Activated CD4-positive, alpha-beta T cell treated with anti-CD3 and anti-CD28 coated beads, Interleukin-2, amount 10 ng/mL, durations not matched to agents 24 days and 14 days (primary cell): ENCODE results near the gene CAD. TPM values are rescaled to one million over a fixed set of nuclear protein-coding genes. Genes with fewer than 3 reads are reported as not detected.

ENCODE experiments used
- DNase-seq: peaks from one replicate; pipeline ENCODE4 v3.0.0; 2022
- H3K27ac Mint-ChIP-seq: one replicate; pipeline ENCODE4 v1.8.0; 2022; ENCODE audit warnings: mild to moderate bottlenecking, mixed read lengths
- H3K27me3 Mint-ChIP-seq: one replicate; pipeline ENCODE4 v1.8.0; 2022; ENCODE audit warnings: mixed read lengths
- H3K36me3 Mint-ChIP-seq: one replicate; pipeline ENCODE4 v1.8.0; 2022; ENCODE audit warnings: low read depth, mild to moderate bottlenecking, mixed read lengths
- H3K4me1 Mint-ChIP-seq: one replicate; pipeline ENCODE4 v1.8.0; 2021; ENCODE audit warnings: mixed read lengths
- H3K4me3 Mint-ChIP-seq: one replicate; pipeline ENCODE4 v1.8.0; 2022; ENCODE audit warnings: mild to moderate bottlenecking, moderate library complexity, mixed read lengths
- H3K9me3 Mint-ChIP-seq: one replicate; pipeline ENCODE4 v1.8.0; 2021; ENCODE audit warnings: mixed read lengths
- intact Hi-C: fragments of 100-400 bp; cut with micrococcal nuclease; formaldehyde crosslinking; loops from one replicate; pipeline ENCODE4 v1.15.1; 2023
- total RNA-seq: library from RNA; stranded (reverse); gene quantifications from 2 replicates; pipeline ENCODE4 v1.2.3, GENCODE V29; 2022

CAD gene
- total RNA-seq, 1 donor from 2014 or later: 159 TPM

DNA sequence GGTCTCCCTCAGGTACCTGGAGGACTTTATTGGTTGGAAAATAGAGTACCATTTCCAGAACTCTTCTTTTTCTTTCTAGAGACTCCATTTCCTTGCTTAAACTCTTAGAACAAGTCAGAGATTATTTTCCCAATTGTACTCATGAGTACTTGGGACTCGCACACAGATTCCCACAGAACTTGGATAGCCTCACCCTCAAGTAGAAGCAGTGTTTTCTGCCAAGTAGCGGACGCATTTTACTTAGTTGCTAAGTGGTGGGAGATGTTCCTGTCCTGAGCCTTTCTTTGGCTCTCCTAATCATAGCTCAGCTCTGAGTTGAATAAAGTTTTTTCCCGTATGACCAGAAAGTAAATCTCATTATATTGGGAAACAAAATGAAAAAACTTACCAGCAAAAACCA is 28.5 kb downstream of the CAD start:
- DNase-seq: no peak
- Mint-ChIP-seq H3K4me3 (no peak overlapping the region), H3K9me3 (no peaks in the 10 kb centered on the region), H3K36me3 (peaks cover 34% of the 10 kb centered on the region), H3K27ac (no peak overlapping the region), H3K4me1 (peaks cover 5% of the 10 kb centered on the region), H3K27me3 (peaks cover 2% of the 10 kb centered on the region)
- intact Hi-C loops: no loop called here

DNA sequence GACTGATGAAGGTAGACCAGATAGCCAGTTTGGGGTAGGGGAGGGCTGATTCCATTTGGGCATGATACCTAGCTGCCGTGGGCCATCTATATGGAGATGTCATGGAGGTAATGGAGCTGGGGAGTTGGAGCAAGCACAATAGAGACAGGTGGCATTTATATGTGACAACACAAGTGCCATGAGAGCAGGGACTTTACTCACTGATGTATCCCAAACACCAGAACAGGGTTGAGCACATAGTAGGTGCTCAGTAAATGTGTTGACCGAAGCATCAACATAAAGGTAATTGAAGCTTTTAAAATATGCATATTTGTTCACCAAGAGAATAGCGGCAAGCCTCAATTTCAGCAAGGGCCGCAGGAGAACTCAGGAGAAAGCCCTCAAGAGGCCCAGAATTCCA is 30.7 kb downstream of the CAD start:
- Mint-ChIP-seq H3K36me3 (peaks cover 16% of the 10 kb centered on the region), H3K4me1 (no peaks in the 10 kb centered on the region), H3K27ac (no peak overlapping the region), H3K27me3 (peaks cover 2% of the 10 kb centered on the region), H3K4me3 (no peak overlapping the region), H3K9me3 (no peaks in the 10 kb centered on the region)
- intact Hi-C loops: no loop called here
- no peak for DNase-seq

DNA sequence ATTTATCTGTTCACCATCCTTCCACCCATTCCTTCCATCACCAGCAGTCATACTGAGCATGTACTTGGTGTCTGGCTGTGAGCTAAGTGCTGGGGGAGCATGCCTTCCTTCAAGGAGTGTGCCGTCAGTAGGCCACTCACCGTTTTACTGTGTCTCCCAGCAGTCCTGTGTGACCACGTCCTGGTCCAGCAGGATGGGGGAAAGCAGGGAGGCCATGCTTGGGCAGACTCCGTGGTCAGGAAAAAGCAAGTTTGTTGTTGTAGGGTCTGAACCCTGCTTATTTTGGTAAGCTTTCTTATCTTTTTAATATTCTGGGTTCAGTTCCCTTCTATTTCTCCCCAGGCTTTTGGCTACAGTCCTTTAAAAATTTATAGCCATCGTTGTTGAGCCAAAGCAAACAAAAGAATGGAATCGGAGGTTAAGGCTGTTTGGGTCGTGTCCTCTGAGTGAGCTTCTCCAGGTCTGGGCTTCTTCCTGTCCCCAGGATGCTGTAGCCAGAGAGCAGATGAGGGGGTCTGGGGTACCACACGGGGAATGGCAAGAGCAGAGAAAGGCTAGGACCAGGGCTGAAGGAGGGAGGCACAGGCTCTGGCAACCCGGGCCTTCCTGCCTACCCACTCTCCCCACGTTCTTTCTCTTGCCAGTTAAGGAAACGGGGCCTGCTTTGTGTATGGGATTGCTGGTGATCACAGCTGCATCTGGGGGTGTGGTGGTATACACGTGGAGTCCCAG is 32.2 kb downstream of the CAD start:
- no peaks in the 10 kb centered on the region for H3K9me3 Mint-ChIP-seq
- no peak overlapping the region for H3K4me3 Mint-ChIP-seq
- DNase-seq: no peak
- H3K4me1 Mint-ChIP-seq: no peaks in the 10 kb centered on the region
- intact Hi-C loops: no loop called here
- peaks cover 4% of the 10 kb centered on the region for H3K27me3 Mint-ChIP-seq
- H3K27ac Mint-ChIP-seq: no peak overlapping the region
- peaks cover 3% of the 10 kb centered on the region for H3K36me3 Mint-ChIP-seq

DNA sequence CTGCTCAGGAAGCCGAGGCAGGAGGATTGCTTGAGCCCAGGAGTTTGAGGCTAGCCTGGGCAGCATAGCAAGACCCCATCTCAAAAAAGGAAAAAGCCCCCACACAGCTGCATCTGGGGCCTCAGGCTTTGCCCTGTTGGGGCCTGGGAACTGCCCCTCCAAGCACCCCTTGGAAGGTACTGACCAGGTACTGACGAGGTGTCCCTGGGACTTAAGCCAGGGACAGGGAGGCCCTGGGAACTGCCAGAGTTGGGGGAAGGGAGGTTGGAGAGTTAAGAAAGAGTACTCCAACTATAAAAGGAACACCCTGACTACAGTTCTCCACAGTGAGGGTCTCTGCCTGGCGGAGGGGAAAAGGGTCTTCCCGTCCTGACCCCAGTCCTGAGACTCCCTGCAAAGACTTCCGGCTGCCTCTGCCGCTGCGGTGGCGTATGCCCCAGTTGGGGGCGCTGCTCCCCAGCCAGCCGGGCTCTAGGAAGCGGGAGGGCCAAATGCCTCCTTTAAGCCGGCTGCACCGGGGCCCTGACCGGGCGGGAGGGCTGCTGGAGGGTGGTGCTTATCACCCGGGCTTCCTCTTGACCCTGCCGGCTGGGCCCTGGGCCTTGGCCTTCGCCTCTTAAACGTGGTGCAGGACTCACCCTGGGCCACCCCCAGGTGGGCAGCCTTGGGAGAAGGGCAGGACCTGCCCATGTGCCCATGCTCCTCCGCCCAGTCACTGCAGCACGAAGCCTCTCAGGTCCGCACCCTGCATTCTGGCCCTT is 32.9 kb downstream of the CAD start:
- peaks cover 2% of the 10 kb centered on the region for H3K36me3 Mint-ChIP-seq
- H3K9me3 Mint-ChIP-seq: no peaks in the 10 kb centered on the region
- no peak overlapping the region for H3K27ac Mint-ChIP-seq
- no peak overlapping the region for H3K4me3 Mint-ChIP-seq
- intact Hi-C loops: loop anchor here (1.0 kb wide), 2 partner anchors 30 to 53 kb away; no protein-coding TSS in a partner anchor
- DNase-seq: peak; percentile 89
- H3K4me1 Mint-ChIP-seq: no peaks in the 10 kb centered on the region
- peaks cover 11% of the 10 kb centered on the region for H3K27me3 Mint-ChIP-seq

DNA sequence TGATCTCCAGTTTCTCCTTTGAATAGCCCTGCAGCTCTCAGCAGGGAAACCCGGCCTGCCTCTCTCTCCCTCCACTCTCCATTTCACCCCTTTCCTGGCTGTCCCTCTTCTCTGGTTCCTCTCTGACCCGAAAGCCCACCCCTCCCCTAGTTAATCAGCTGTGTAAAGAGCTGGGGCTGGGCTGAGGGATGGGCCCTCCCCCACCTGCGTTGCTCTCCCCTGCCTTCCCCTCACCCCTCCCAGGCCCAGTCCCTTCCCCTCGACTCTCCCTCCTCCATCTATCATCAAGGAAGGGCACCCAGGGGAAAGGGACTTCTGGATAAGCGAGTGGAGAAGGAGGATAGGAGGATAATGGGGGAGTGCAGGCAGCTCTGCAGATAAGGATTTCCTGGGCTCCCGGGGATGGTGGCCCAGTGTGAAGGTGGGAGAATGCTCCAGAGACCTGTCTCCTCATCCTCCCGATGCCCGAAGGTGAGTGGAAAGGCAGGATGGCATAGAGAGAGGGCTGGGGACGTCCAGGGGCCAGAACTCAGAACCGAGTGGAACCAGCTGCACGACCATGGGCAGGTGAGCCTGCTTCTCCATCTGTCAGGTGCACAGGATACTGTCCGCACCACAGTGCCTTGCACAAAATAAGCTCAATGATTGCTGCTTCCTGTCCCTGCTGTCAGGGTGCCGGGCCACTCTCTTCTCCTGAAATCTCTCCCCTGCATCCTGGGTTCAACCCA is 33.6 kb downstream of the CAD start:
- H3K27me3 Mint-ChIP-seq: peaks cover 17% of the 10 kb centered on the region
- DNase-seq: no peak
- H3K9me3 Mint-ChIP-seq: no peaks in the 10 kb centered on the region
- intact Hi-C loops: loop anchor here (1.0 kb wide), 2 partner anchors 29 to 52 kb away; no protein-coding TSS in a partner anchor
- no peaks in the 10 kb centered on the region for H3K4me1 Mint-ChIP-seq
- H3K4me3 Mint-ChIP-seq: no peak overlapping the region
- no peaks in the 10 kb centered on the region for H3K36me3 Mint-ChIP-seq
- no peak overlapping the region for H3K27ac Mint-ChIP-seq

DNA sequence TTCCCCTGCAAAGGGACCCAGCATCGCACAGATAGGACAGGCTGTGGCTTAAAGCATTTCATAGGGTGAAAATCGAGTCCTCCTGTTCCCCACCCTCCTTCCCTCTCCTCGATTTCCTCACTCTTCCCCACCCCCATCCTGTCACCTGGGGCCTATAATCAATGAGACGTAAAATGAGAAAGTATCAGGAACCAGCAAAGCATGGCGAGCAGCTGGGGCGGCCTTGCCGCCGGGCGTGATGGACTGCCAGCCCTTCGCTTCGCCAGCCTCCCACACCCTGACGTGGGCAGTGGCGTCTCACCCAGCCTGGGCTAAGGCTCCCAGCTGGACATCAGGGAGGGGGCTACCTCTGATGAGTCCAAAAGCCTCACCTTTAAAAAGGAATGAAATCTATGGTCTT is 34.6 kb downstream of the CAD start:
- Mint-ChIP-seq H3K36me3 (no peaks in the 10 kb centered on the region), H3K27me3 (peaks cover 25% of the 10 kb centered on the region), H3K4me3 (no peak overlapping the region), H3K27ac (no peak overlapping the region), H3K4me1 (no peaks in the 10 kb centered on the region), H3K9me3 (no peaks in the 10 kb centered on the region)
- intact Hi-C loops: no loop called here
- DNase-seq: no peak

DNA sequence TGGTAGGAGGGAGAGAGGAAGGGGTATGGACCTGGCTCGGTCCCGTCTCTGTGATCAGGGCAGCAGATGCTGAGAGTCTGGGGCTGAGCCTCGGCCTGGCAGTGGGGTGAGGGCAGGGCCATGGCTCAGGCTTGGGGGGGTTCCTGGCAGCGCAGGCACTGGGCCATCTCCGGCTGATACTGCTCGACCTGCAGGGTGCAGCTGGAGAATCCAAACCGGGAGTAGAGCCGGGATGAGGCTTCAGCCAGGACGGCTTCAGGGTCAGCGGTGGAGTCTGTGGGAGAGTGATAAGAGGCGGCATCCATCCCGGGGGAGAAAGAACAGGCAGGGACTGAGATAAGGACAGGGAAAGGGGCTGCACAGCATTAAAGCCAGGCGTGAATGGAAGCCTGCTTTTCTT is 38.0 kb downstream of the CAD start:
- Mint-ChIP-seq H3K36me3 (no peaks in the 10 kb centered on the region), H3K4me3 (no peak overlapping the region), H3K9me3 (no peaks in the 10 kb centered on the region), H3K27ac (no peak overlapping the region), H3K4me1 (no peaks in the 10 kb centered on the region), H3K27me3 (peaks cover 46% of the 10 kb centered on the region)
- DNase-seq: no peak
- intact Hi-C loops: no loop called here

DNA sequence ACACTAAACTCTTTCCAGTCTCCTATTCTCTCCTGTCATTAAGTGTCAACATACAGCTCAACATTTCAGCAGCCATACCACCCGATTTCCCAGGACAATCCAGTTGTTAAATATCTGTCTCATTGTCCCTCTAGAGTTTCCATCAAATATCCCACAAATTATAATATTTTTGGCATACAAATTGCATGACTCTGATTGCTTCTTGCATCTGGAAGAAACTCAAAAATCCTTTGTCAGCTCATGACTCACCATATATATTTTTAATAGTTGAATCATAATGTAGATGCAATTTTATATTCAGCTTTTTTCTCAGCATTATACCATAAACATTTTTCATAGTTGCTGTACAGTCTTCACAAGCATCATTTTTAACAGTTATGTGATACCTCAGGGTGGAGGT is 38.5 kb downstream of the CAD start:
- H3K36me3 Mint-ChIP-seq: no peaks in the 10 kb centered on the region
- no peaks in the 10 kb centered on the region for H3K4me1 Mint-ChIP-seq
- H3K9me3 Mint-ChIP-seq: no peaks in the 10 kb centered on the region
- no peak overlapping the region for H3K27ac Mint-ChIP-seq
- no peak for DNase-seq
- intact Hi-C loops: no loop called here
- H3K27me3 Mint-ChIP-seq: peaks cover 51% of the 10 kb centered on the region
- H3K4me3 Mint-ChIP-seq: no peak overlapping the region

DNA sequence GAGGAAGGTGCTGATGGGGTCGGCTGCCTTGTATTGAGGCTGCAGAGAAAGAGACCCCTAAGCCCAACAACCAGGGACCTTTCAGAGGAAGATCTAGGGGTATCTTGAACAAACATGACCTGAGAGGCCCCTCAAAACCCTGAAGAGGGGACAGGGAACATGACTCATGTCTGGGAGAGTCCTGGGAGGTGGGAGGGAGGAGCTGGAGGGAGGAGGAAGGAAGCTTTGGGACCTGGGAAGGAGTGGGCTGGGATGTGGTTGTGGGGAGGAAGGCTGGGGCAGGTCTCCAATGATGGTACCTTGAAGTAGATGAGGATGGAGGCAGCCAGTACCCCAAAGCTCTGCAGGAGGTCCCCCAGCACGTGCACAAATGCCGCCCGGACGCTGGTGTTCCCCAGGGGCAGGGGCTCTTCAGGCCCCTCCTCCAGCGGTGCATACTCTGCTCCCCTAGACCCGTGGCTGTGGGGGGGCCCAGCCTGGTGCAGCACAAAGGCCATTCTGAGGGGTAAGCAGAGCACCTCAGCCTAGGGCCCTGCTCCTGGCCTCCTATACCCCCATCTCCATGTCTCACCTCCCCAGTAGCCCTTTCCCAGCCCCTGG is 39.8 kb downstream of the CAD start:
- H3K4me1 Mint-ChIP-seq: peaks cover 8% of the 10 kb centered on the region
- no peak for DNase-seq
- H3K27me3 Mint-ChIP-seq: peaks cover 63% of the 10 kb centered on the region
- no peaks in the 10 kb centered on the region for H3K9me3 Mint-ChIP-seq
- H3K36me3 Mint-ChIP-seq: no peaks in the 10 kb centered on the region
- intact Hi-C loops: no loop called here
- H3K27ac Mint-ChIP-seq: no peak overlapping the region
- no peak overlapping the region for H3K4me3 Mint-ChIP-seq

DNA sequence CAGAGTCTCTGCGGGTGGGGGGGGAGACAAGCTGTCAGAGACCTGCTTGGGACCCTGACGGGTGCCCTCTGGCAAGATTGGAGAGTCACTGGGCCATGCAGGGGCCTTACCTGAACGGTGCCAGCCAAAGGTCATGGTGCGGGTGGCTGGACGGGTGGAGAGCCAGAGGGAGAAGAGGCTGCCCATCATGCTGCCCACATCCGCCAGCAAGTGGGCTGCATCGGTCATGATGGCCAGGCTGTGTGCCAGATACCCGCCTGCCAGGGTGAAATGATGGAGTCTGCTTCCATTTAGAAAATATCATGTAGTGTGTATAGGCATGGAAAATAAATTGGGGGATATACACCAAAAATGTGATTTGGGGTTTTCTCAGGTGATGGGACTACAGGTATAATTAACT is 40.9 kb downstream of the CAD start:
- no peak overlapping the region for H3K4me3 Mint-ChIP-seq
- H3K27ac Mint-ChIP-seq: no peak overlapping the region
- intact Hi-C loops: no loop called here
- H3K27me3 Mint-ChIP-seq: peaks cover 65% of the 10 kb centered on the region
- no peaks in the 10 kb centered on the region for H3K9me3 Mint-ChIP-seq
- DNase-seq: no peak
- H3K4me1 Mint-ChIP-seq: peaks cover 8% of the 10 kb centered on the region
- no peaks in the 10 kb centered on the region for H3K36me3 Mint-ChIP-seq

DNA sequence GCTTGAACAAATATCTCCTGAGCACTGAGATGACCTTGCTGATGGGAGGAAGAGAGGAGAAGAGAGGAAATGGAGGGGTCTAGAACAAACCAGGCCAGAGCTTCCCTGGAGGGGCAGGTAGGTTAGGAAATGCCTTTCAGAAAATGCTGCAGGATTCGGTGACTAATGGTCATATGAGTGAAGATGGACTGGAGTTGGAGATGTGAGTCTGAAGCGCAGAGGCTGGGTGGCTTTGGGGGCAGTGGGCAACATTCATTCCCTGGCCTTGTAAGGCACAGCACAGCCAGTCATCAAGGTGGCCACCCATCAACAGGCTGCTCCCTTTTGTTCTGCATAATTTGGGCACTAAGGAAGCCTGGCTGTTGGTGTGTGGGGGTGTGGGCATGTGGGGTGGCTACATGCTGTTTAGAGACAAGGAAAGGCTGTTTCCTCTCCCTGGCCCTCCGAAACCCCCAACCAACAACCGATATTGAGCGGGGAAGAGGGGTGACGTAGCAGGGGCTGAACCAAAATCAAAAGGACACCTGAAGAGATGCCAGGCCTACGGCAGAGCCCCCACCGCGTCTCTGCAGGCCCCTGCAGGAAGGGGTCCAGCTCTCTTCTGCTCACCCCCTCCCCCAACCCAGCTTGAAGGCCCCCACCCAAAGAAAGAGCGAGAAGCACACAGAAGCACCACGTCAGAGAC is 44.2 kb downstream of the CAD start:
- H3K9me3 Mint-ChIP-seq: no peaks in the 10 kb centered on the region
- DNase-seq: no peak

DNA sequence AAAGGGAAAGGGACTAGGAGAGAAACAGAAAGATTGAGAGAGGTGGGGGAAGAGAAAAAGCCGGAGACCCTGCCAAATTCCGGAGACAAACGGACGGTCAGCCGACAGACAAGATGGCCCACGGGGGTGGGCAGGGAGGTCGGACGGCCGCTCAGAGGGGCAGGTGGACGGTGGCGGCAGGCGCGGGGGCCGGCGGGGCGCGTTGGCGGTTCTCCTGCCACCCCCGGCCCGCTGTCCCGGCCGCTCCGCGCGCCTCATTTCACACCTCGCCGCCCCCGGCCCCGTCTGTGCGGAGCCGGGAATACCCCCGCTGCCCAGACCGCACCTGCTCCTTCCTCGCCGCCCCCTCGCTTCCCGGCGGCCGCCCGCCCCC is 44.7 kb downstream of the CAD start:
- H3K36me3 Mint-ChIP-seq: no peaks in the 10 kb centered on the region
- DNase-seq: no peak
- H3K9me3 Mint-ChIP-seq: no peaks in the 10 kb centered on the region
- peaks cover 25% of the 10 kb centered on the region for H3K4me1 Mint-ChIP-seq
- peaks cover 57% of the 10 kb centered on the region for H3K27me3 Mint-ChIP-seq
- H3K4me3 Mint-ChIP-seq: peak overlapping the region; percentile 56
- intact Hi-C loops: loop anchor here (2.0 to 5.0 kb wide), 3 partner anchors 41 to 415 kb away; partner anchors contain the start of genes ATRAID, DPYSL5 and SLC5A6
- H3K27ac Mint-ChIP-seq: no peak overlapping the region

More for the DNA sequence above, 44.2 kb downstream of the CAD start:
- Mint-ChIP-seq H3K4me3 (peak overlapping the region; percentile 56), H3K36me3 (no peaks in the 10 kb centered on the region), H3K27me3 (peaks cover 62% of the 10 kb centered on the region), H3K4me1 (peaks cover 25% of the 10 kb centered on the region), H3K27ac (no peak overlapping the region)
- intact Hi-C loops: loop anchor here (5.0 kb wide), 1 partner anchor 414 kb away; the partner anchor contains the start of gene DPYSL5
